ENCODE data around the gene SCN10A.

The SCN10A gene

DNA sequence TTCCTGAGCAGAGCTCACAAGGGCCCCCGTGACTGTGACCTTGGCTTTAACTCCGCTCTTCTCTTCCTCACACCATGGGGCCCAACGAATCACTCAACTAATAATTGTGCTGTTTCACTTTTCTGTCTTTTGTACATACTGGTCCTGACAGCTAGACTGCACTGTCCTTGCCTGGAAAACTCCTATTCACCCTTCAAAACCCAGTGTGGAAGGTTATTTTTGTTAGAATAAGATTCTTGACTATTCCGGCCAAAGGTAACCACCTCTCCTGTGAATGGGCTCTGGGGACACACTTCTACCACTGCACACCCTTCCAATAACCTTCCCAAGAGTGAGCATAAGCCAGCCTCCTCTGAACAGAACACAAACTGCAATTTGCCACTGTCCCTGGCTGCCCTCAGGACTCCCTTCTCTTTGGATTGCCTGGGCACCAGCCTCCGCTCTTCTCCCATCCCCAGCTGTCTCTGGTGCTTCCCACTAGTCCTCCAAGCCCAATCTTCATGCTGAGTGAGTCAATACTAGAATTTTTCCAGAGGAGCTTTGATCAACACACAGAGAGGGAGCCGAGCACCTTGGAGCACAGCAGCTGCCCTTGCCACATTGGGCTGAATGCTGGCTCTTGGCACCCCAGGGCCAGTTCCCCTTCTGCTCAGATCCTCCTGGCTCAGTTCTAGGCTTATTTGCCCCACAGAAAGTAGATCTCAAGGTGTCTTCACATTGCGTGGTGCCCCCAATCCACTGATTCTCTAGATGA, 168.6 kb downstream of the SCN10A start:
- no peaks in the 10 kb centered on the region for H3K36me3 ChIP-seq (ENCODE audit: insufficient read depth, low read length)
- H3K27me3 ChIP-seq (ENCODE audit: insufficient read depth, low read length), result peaks cover 86% of the 10 kb centered on the region
- no peak overlapping the region for H3K4me3 ChIP-seq (ENCODE audit: low read depth, low read length)
- no peaks in the 10 kb centered on the region for H3K4me1 ChIP-seq (ENCODE audit: control insufficient read depth, insufficient read depth, low read length, unreplicated experiment)
- no peaks in the 10 kb centered on the region for H3K79me2 ChIP-seq (ENCODE audit: control insufficient read depth, insufficient read depth, low read length, unreplicated experiment)
- H2AFZ ChIP-seq (ENCODE audit: low read length, unreplicated experiment), result no peak overlapping the region
- H3K27ac ChIP-seq (ENCODE audit: low read depth, low read length), result no peak overlapping the region
